Measurements from ENCODE around the gene PAFAH1B1.
"Not testable (repeated sequence)": the region's sequence is repeated elsewhere in the genome, so short reads cannot be mapped to it uniquely, and the experiment has no call there.

Gene PAFAH1B1

GRCh38 chr17:2592971-2593820 lies at the start of gene PAFAH1B1:
TSS of gene PAFAH1B1 (plus strand) at chr17:2593654. CDS start at chr17:2638289, 44,635 bp downstream.
- DNase-seq (ENCODE audit: low read depth in 1 of 2, low spot score in 1 of 2): peak; percentile 85 to 91
- TF ChIP-seq JUND (IDR thresholded peaks at IDR 0.05; ENCODE audit: low read depth): no peak
- in situ Hi-C loops (cut with HindIII; ENCODE audit: low pct_unique_long_range_greater_than_20kb, low sequenced_read_pairs): no loop called here

- TF ChIP-seq JUND (IDR thresholded peaks at IDR 0.05; ENCODE audit: low read depth): no peak
- no peak for DNase-seq (ENCODE audit: low read depth in 1 of 2, low spot score in 1 of 2)
- in situ Hi-C loops (cut with HindIII; ENCODE audit: low pct_unique_long_range_greater_than_20kb, low sequenced_read_pairs): no loop called here
Measured at GRCh38 chr17:2545393-2545792, 48.1 kb upstream of the PAFAH1B1 start.

- in situ Hi-C loops (cut with HindIII; ENCODE audit: low pct_unique_long_range_greater_than_20kb, low sequenced_read_pairs): no loop called here
- no peak for TF ChIP-seq JUND (IDR thresholded peaks at IDR 0.05; ENCODE audit: low read depth)
Measured at GRCh38 chr17:2547176-2547575, 46.3 kb upstream of the PAFAH1B1 start.

GRCh38 chr17:2548026-2548425 lies 45.4 kb upstream of the PAFAH1B1 start:
- in situ Hi-C loops (cut with HindIII; ENCODE audit: low pct_unique_long_range_greater_than_20kb, low sequenced_read_pairs): not testable (repeated sequence)

More at GRCh38 chr17:2547176-2547575, 46.3 kb upstream of the PAFAH1B1 start:
- DNase-seq (ENCODE audit: low read depth in 1 of 2, low spot score in 1 of 2): no peak

GRCh38 chr17:2549392-2550211 lies 43.9 kb upstream of the PAFAH1B1 start:
- DNase-seq (ENCODE audit: low read depth in 1 of 2, low spot score in 1 of 2): no peak
- in situ Hi-C loops (cut with HindIII; ENCODE audit: low pct_unique_long_range_greater_than_20kb, low sequenced_read_pairs): no loop called here

More at GRCh38 chr17:2548026-2548425, 45.4 kb upstream of the PAFAH1B1 start:
- not testable (repeated sequence) for DNase-seq (ENCODE audit: low read depth in 1 of 2, low spot score in 1 of 2)

GRCh38 chr17:2551493-2551892 lies 42.0 kb upstream of the PAFAH1B1 start:
- DNase-seq (ENCODE audit: low read depth in 1 of 2, low spot score in 1 of 2): no peak
- in situ Hi-C loops (cut with HindIII; ENCODE audit: low pct_unique_long_range_greater_than_20kb, low sequenced_read_pairs): no loop called here
- TF ChIP-seq JUND (IDR thresholded peaks at IDR 0.05; ENCODE audit: low read depth): no peak

More at GRCh38 chr17:2549392-2550211, 43.9 kb upstream of the PAFAH1B1 start:
- TF ChIP-seq JUND (IDR thresholded peaks at IDR 0.05; ENCODE audit: low read depth): no peak

- TF ChIP-seq JUND (IDR thresholded peaks at IDR 0.05; ENCODE audit: low read depth): no peak
- DNase-seq (ENCODE audit: low read depth in 1 of 2, low spot score in 1 of 2): no peak
- in situ Hi-C loops (cut with HindIII; ENCODE audit: low pct_unique_long_range_greater_than_20kb, low sequenced_read_pairs): no loop called here
Measured at GRCh38 chr17:2551928-2552327, 41.5 kb upstream of the PAFAH1B1 start.

- DNase-seq (ENCODE audit: low read depth in 1 of 2, low spot score in 1 of 2): no peak
- in situ Hi-C loops (cut with HindIII; ENCODE audit: low pct_unique_long_range_greater_than_20kb, low sequenced_read_pairs): no loop called here
- TF ChIP-seq JUND (IDR thresholded peaks at IDR 0.05; ENCODE audit: low read depth): no peak
Measured at GRCh38 chr17:2560658-2561057, 32.8 kb upstream of the PAFAH1B1 start.

GRCh38 chr17:2562162-2562858 lies 31.1 kb upstream of the PAFAH1B1 start:
- in situ Hi-C loops (cut with HindIII; ENCODE audit: low pct_unique_long_range_greater_than_20kb, low sequenced_read_pairs): no loop called here
- DNase-seq (ENCODE audit: low read depth in 1 of 2, low spot score in 1 of 2): no peak
- TF ChIP-seq JUND (IDR thresholded peaks at IDR 0.05; ENCODE audit: low read depth): no peak

GRCh38 chr17:2563061-2563460 lies 30.4 kb upstream of the PAFAH1B1 start:
- in situ Hi-C loops (cut with HindIII; ENCODE audit: low pct_unique_long_range_greater_than_20kb, low sequenced_read_pairs): no loop called here
- no peak for TF ChIP-seq JUND (IDR thresholded peaks at IDR 0.05; ENCODE audit: low read depth)
- no peak for DNase-seq (ENCODE audit: low read depth in 1 of 2, low spot score in 1 of 2)

- in situ Hi-C loops (cut with HindIII; ENCODE audit: low pct_unique_long_range_greater_than_20kb, low sequenced_read_pairs): no loop called here
- no peak for DNase-seq (ENCODE audit: low read depth in 1 of 2, low spot score in 1 of 2)
- TF ChIP-seq JUND (IDR thresholded peaks at IDR 0.05; ENCODE audit: low read depth): no peak
Measured at GRCh38 chr17:2563543-2563942, 29.9 kb upstream of the PAFAH1B1 start.

- TF ChIP-seq JUND (IDR thresholded peaks at IDR 0.05; ENCODE audit: low read depth): no peak
- in situ Hi-C loops (cut with HindIII; ENCODE audit: low pct_unique_long_range_greater_than_20kb, low sequenced_read_pairs): no loop called here
- DNase-seq (ENCODE audit: low read depth in 1 of 2, low spot score in 1 of 2): no peak
Measured at GRCh38 chr17:2564877-2565276, 28.6 kb upstream of the PAFAH1B1 start.
